Measurements from ENCODE around the gene SDC4. TPM values are rescaled to one million over a fixed set of nuclear protein-coding genes. Genes with fewer than 3 reads are reported as not detected.

Gene SDC4
- total and polyA plus RNA-seq, 4 experiments from 2014 or later, result 1.2 to 3.9 (median 3.1) TPM

DNA sequence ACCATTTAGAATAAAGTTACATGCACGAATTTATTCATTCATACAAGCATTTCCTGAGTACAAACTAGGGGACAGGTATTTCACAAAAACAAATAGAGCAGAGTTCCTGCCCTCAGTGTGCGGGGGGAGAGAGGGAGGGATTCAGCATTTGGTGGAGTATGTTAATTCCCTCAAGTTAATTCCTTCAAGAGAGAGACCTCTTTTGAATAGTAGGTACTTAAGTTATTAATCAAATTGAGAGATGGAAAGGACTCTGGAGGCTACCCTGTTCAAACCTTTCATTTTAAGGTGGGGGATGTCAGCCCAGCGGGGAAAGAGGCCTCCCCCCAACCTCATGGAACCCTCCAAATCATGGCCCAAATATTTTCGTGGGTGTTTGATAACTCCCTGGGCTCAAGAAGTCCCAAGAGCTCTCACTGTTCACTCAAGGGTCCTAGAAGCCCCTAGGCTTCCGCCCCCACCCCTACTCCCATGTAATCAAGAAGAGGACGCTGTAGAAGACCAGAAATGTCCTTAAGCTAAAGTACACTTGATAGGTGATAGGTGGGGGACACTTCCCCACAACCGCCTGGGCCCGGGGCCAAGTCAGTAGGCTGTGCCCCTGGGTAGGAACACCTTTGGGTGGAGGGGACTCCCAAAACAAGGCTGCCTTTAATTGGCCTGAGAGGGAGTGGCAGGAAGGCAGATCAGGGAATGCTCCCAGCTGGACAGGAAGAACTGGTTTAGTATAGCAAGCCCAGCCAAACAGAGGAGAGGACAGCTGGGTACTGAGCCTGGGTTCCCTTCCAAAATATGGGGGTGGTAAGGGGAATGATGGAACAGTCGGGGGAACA is 2.9 kb downstream of the SDC4 start:
- POLR2A ChIA-PET (ENCODE audit: partially characterized antibody), result interaction anchor here (2.8 kb wide), 1 partner anchor 11 kb away, joined by 9 read pairs; no protein-coding TSS in a partner anchor

GRCh38 chr20:45344168-45344860 is 3.9 kb downstream of the SDC4 start:
- Histone ChIP-seq H3K9me3 (ENCODE audit: control insufficient read depth in 1 of 2, low read length in 2 of 2) (no peaks in the 10 kb centered on the region), H3K4me3 (ENCODE audit: low read length in 2 of 2) (no peak overlapping the region), H3K27me3 (ENCODE audit: insufficient read depth, low read length) (no peaks in the 10 kb centered on the region), H3K27ac (ENCODE audit: low read depth, low read length) (no peak overlapping the region), H3K4me1 (ENCODE audit: insufficient read depth, low read length) (peaks cover 29% of the 10 kb centered on the region), H3K36me3 (ENCODE audit: insufficient read depth, low read length) (no peaks in the 10 kb centered on the region)
- POLR2A ChIA-PET (ENCODE audit: partially characterized antibody), result no interaction called here
- Mint-ChIP-seq H3K4me3 (no peak overlapping the region), H3K27me3 (no peaks in the 10 kb centered on the region), H3K36me3 (no peaks in the 10 kb centered on the region), H3K27ac (peak overlapping the region in 1 of 7 donors; percentile 21), H3K9me3 (no peaks in the 10 kb centered on the region), H3K4me1 (peaks cover 3 to 36% (median 17%) of the 10 kb centered on the region in 4 donors)
- CTCF ChIA-PET (ENCODE audit: partially characterized antibody), result interaction anchor here (0.6 to 1.4 kb wide), 4 partner anchors 11 to 93 kb away, joined by 3 to 4 read pairs (median 4); no protein-coding TSS in a partner anchor
- intact Hi-C loops (cut with micrococcal nuclease), result no loop called here
- DNase-seq, result no peak

More for the DNA sequence above, 2.9 kb downstream of the SDC4 start:
- no peak overlapping the region for H3K27ac ChIP-seq (ENCODE audit: low read depth, low read length)
- no peak for DNase-seq
- H3K27me3 ChIP-seq (ENCODE audit: insufficient read depth, low read length), result no peaks in the 10 kb centered on the region
- CTCF ChIA-PET (ENCODE audit: partially characterized antibody), result interaction anchor here (1.2 kb wide), 1 partner anchor 91 kb away, joined by 3 read pairs; no protein-coding TSS in a partner anchor
- peaks cover 29% of the 10 kb centered on the region for H3K4me1 ChIP-seq (ENCODE audit: insufficient read depth, low read length)
- no peaks in the 10 kb centered on the region for H3K36me3 Mint-ChIP-seq
- no peaks in the 10 kb centered on the region for H3K36me3 ChIP-seq (ENCODE audit: insufficient read depth, low read length)
- H3K4me3 Mint-ChIP-seq, result peak overlapping the region in 4 of 8 donors; percentile 7 to 57 (median 30)
- H3K4me1 Mint-ChIP-seq, result peaks cover 3 to 36% (median 17%) of the 10 kb centered on the region in 4 donors
- intact Hi-C loops (cut with micrococcal nuclease), result no loop called here
- H3K9me3 Mint-ChIP-seq, result no peaks in the 10 kb centered on the region
- no peaks in the 10 kb centered on the region for H3K9me3 ChIP-seq (ENCODE audit: control insufficient read depth in 1 of 2, low read length in 2 of 2)
- no peaks in the 10 kb centered on the region for H3K27me3 Mint-ChIP-seq
- H3K27ac Mint-ChIP-seq, result peak overlapping the region in 2 of 7 donors; percentile 11 to 62
- H3K4me3 ChIP-seq (ENCODE audit: low read length in 2 of 2), result no peak overlapping the region

DNA sequence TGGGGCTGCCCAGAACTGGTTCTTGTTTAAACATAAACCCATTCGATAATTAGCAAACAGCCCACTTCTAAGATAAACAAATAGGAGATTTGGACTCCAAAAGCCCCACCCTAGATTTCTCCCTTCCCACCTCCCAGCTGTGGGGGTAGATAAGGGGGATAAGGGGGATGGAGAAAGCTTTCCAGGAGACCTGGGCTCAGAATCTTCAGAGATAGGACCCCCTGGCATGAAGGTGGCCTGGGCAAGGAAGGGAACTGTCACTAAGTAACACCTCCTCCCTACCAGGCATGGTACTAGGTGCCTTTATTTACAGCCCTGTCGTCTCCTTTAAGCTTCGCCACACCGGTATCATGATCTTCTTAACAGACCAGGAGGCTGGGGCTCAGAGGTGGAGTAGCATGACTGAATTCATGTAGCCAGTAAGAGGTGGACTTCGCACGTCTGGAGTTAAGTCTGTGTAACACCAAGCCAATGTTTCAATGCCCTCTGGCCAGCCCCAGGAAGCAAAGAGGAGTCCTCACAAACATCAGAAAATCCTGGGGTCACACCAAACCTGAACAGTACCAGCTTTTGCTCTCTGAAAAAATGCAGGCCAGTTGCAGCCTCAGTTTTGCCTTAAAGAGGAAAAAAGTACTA is 4.6 kb downstream of the SDC4 start:
- no peaks in the 10 kb centered on the region for H3K9me3 ChIP-seq (ENCODE audit: control insufficient read depth in 1 of 2, low read length in 2 of 2)
- peak overlapping the region in 1 of 7 donors; percentile 21 for H3K27ac Mint-ChIP-seq
- H3K27me3 ChIP-seq (ENCODE audit: insufficient read depth, low read length), result no peaks in the 10 kb centered on the region
- intact Hi-C loops (cut with micrococcal nuclease), result no loop called here
- no peaks in the 10 kb centered on the region for H3K36me3 Mint-ChIP-seq
- H3K4me1 Mint-ChIP-seq, result peaks cover 3 to 36% (median 17%) of the 10 kb centered on the region in 4 donors
- H3K4me3 ChIP-seq (ENCODE audit: low read length in 2 of 2), result no peak overlapping the region
- H3K27me3 Mint-ChIP-seq, result no peaks in the 10 kb centered on the region
- H3K4me1 ChIP-seq (ENCODE audit: insufficient read depth, low read length), result peaks cover 27% of the 10 kb centered on the region
- no peak overlapping the region for H3K27ac ChIP-seq (ENCODE audit: low read depth, low read length)
- ChIA-PET POLR2A (ENCODE audit: partially characterized antibody) (no interaction called here), CTCF (ENCODE audit: partially characterized antibody) (interaction anchor here (0.8 to 1.4 kb wide), 3 partner anchors 19 to 93 kb away, joined by 3 to 4 read pairs (median 4); no protein-coding TSS in a partner anchor)
- no peak overlapping the region for H3K4me3 Mint-ChIP-seq
- H3K9me3 Mint-ChIP-seq, result no peaks in the 10 kb centered on the region
- H3K36me3 ChIP-seq (ENCODE audit: insufficient read depth, low read length), result no peaks in the 10 kb centered on the region
- DNase-seq, result no peak

DNA sequence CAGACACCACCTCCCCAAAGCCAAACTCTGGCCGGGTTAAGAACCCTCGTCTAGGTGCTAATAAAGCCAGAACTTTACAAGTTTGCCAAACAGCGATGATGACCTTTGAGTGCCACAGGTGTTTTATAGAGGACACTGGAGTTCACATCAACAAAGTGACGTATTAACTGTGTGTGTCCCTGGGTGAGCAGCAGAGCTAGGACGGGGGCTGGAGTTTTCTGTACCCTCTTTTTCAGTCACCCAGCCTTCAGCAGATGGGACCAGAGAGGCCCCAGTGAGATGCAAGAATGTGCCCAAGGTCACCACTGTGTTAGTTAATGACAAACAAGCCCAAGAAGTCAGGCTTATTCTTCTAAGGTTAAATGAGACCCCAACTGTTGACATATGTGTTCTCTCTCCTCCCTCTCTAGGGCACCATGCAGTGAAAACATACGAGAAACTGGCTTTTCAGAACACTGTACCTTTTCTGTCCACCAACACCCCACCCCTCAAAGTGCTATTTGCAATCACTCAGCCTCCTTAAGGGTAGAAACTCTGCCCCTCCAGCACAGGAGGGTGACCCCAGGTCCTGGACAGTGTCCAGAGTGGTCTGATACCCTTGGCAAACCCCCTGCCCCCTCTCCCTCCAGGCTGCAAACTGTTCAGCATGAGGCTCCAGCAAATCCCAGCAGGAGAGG is 5.2 kb downstream of the SDC4 start:
- CTCF ChIA-PET (ENCODE audit: partially characterized antibody), result interaction anchor here (1.4 kb wide), 1 partner anchor 94 kb away, joined by 4 read pairs; no protein-coding TSS in a partner anchor
- H3K27me3 Mint-ChIP-seq, result no peaks in the 10 kb centered on the region
- intact Hi-C loops (cut with micrococcal nuclease), result no loop called here
- Histone ChIP-seq H3K27ac (ENCODE audit: low read depth, low read length) (no peak overlapping the region), H3K9me3 (ENCODE audit: control insufficient read depth in 1 of 2, low read length in 2 of 2) (no peaks in the 10 kb centered on the region), H3K36me3 (ENCODE audit: insufficient read depth, low read length) (no peaks in the 10 kb centered on the region), H3K4me1 (ENCODE audit: insufficient read depth, low read length) (peaks cover 25% of the 10 kb centered on the region), H3K27me3 (ENCODE audit: insufficient read depth, low read length) (no peaks in the 10 kb centered on the region), H3K4me3 (ENCODE audit: low read length in 2 of 2) (no peak overlapping the region)
- no peak for DNase-seq
- H3K4me3 Mint-ChIP-seq, result no peak overlapping the region
- no peaks in the 10 kb centered on the region for H3K9me3 Mint-ChIP-seq
- H3K36me3 Mint-ChIP-seq, result no peaks in the 10 kb centered on the region
- POLR2A ChIA-PET (ENCODE audit: partially characterized antibody), result no interaction called here
- peaks cover 3 to 36% (median 17%) of the 10 kb centered on the region in 4 donors for H3K4me1 Mint-ChIP-seq
- no peak overlapping the region for H3K27ac Mint-ChIP-seq

- H3K4me1 Mint-ChIP-seq, result peaks cover 2 to 30% (median 12%) of the 10 kb centered on the region in 4 donors
- H3K4me3 Mint-ChIP-seq, result peak overlapping the region in 1 of 8 donors; percentile 15
- no peaks in the 10 kb centered on the region for H3K27me3 Mint-ChIP-seq
- Histone ChIP-seq H3K27ac (ENCODE audit: low read depth, low read length) (no peak overlapping the region), H3K4me3 (ENCODE audit: low read length in 2 of 2) (no peak overlapping the region), H3K27me3 (ENCODE audit: insufficient read depth, low read length) (no peaks in the 10 kb centered on the region), H3K9me3 (ENCODE audit: control insufficient read depth in 1 of 2, low read length in 2 of 2) (no peaks in the 10 kb centered on the region), H3K36me3 (ENCODE audit: insufficient read depth, low read length) (no peaks in the 10 kb centered on the region), H3K4me1 (ENCODE audit: insufficient read depth, low read length) (peaks cover 18% of the 10 kb centered on the region)
- CTCF ChIA-PET (ENCODE audit: partially characterized antibody), result interaction anchor here (0.8 to 1.0 kb wide), 2 partner anchors 22 to 94 kb away, joined by 3 to 4 read pairs; no protein-coding TSS in a partner anchor
- no peaks in the 10 kb centered on the region for H3K9me3 Mint-ChIP-seq
- H3K27ac Mint-ChIP-seq, result no peak overlapping the region
- DNase-seq, result no peak
- H3K36me3 Mint-ChIP-seq, result no peaks in the 10 kb centered on the region
- POLR2A ChIA-PET (ENCODE audit: partially characterized antibody), result interaction anchor here (0.6 kb wide), 1 partner anchor 469 kb away, joined by 3 read pairs; no protein-coding TSS in a partner anchor
- intact Hi-C loops (cut with micrococcal nuclease), result no loop called here
Measured at GRCh38 chr20:45341939-45342854, 6.0 kb downstream of the SDC4 start.

DNA sequence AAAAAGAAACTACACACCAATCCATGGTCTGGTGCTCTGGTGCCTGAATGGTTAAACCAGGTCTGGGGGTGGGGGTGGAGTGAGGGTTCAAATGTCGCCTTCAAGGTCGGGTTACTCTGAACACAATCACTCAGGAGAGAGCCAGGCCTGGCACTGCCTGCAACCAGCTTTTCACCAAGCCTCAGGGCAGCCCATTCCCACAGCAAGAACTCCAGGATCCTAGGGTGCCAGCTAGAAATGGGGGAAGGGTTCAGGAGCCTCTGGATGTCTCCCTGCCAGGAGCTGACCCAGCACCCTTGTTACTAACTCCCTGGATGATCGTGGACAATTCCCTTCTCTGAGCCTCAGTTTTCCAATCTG is 6.7 kb downstream of the SDC4 start:
- CTCF ChIA-PET (ENCODE audit: partially characterized antibody), result interaction anchor here (0.8 to 1.0 kb wide), 2 partner anchors 21 to 95 kb away, joined by 3 to 4 read pairs; no protein-coding TSS in a partner anchor
- Histone ChIP-seq H3K4me1 (ENCODE audit: insufficient read depth, low read length) (peaks cover 14% of the 10 kb centered on the region), H3K4me3 (ENCODE audit: low read length in 2 of 2) (no peak overlapping the region), H3K27me3 (ENCODE audit: insufficient read depth, low read length) (no peaks in the 10 kb centered on the region), H3K27ac (ENCODE audit: low read depth, low read length) (no peak overlapping the region), H3K9me3 (ENCODE audit: control insufficient read depth in 1 of 2, low read length in 2 of 2) (no peaks in the 10 kb centered on the region), H3K36me3 (ENCODE audit: insufficient read depth, low read length) (no peaks in the 10 kb centered on the region)
- Mint-ChIP-seq H3K4me3 (no peak overlapping the region), H3K9me3 (no peaks in the 10 kb centered on the region), H3K27me3 (no peaks in the 10 kb centered on the region), H3K4me1 (peaks cover 1 to 23% (median 7%) of the 10 kb centered on the region in 4 donors), H3K36me3 (no peaks in the 10 kb centered on the region), H3K27ac (no peak overlapping the region)
- DNase-seq, result no peak
- POLR2A ChIA-PET (ENCODE audit: partially characterized antibody), result interaction anchor here (0.6 kb wide), 1 partner anchor 470 kb away, joined by 3 read pairs; no protein-coding TSS in a partner anchor
- intact Hi-C loops (cut with micrococcal nuclease), result no loop called here
